Spleen (tissue), 11 donors: Measurements from ENCODE around the gene HS3ST4. TPM values are rescaled to one million over a fixed set of nuclear protein-coding genes. Genes with fewer than 3 reads are reported as not detected.

Experiments used
- DNase-seq: peaks from one replicate; pipeline ENCODE4 v3.0.0-alpha.2; 2020
- H3K27ac ChIP-seq, 8 donors: fragments of 200-600 bp; sonication (generic) in 7 of 8; 1 replicate in 4 of 8; 2 replicates in 4 of 8; pipeline versions ENCODE4 v1.5.0 to v1.8.0; 2016 to 2021; ENCODE audit warnings: inconsistent platforms in 4 of 8, mild to moderate bottlenecking in 4 of 8, moderate library complexity in 1 of 8
- H3K27me3 ChIP-seq, 7 donors: fragments of 200-600 bp; sonication (generic) in 6 of 7; replicated peaks in 1 of 7; 1 replicate in 4 of 7; 2 replicates in 3 of 7; pipeline versions ENCODE4 v1.5.0 to v1.8.0; 2016 to 2021; ENCODE audit warnings: inconsistent platforms in 3 of 7, mild to moderate bottlenecking in 1 of 7
- H3K36me3 ChIP-seq, 6 donors: fragments of 200-600 bp; sonication (generic) in 5 of 6; 1 replicate in 4 of 6; 2 replicates in 2 of 6; pipeline versions ENCODE4 v1.5.0 to v1.8.0; 2016 to 2021; ENCODE audit warnings: inconsistent platforms in 2 of 6
- H3K4me1 ChIP-seq, 6 donors: fragments of 200-600 bp; sonication (generic) in 5 of 6; 1 replicate in 3 of 6; 2 replicates in 3 of 6; pipeline versions ENCODE4 v1.5.0 to v1.8.0; 2016 to 2021; ENCODE audit warnings: inconsistent platforms in 3 of 6
- H3K4me3 ChIP-seq, 8 donors: fragments of 200-600 bp; sonication (generic) in 7 of 8; 1 replicate in 4 of 8; 2 replicates in 4 of 8; pipeline versions ENCODE4 v1.5.0 to v1.8.0; 2016 to 2021; ENCODE audit warnings: inconsistent platforms in 4 of 8, mild to moderate bottlenecking in 4 of 8, moderate library complexity in 2 of 8
- H3K9me3 ChIP-seq, 8 donors: fragments of 200-600 bp; sonication (generic) in 7 of 8; 1 replicate in 4 of 8; 2 replicates in 4 of 8; pipeline versions ENCODE4 v1.5.0 to v1.8.0; 2016 to 2021; ENCODE audit warnings: inconsistent platforms in 4 of 8
- POLR2A ChIP-seq, 3 donors: fragments of 450-650 bp; IDR thresholded peaks; one replicate each; pipeline ENCODE4 v1.5.1; 2017; ENCODE audit warnings: antibody characterized with exemption in 3 of 3, mild to moderate bottlenecking in 1 of 3
- POLR2AphosphoS5 ChIP-seq, 3 donors: sonication (generic); formaldehyde crosslinking; IDR thresholded peaks; one replicate each; pipeline ENCODE4 v1.5.1; 2017; ENCODE audit warnings: antibody characterized with exemption in 3 of 3
- WGBS, 5 donors: extraction: QIAGEN DNeasy Blood & Tissue Kit in 3 of 5; methylation state at CpG; one replicate each; pipeline versions ENCODE4 v1.1.5 to v1.1.7; 2013 to 2018; 5-methylcytosine and 5-hydroxymethylcytosine counted together
- intact Hi-C: fragments of 100-400 bp; cut with DNase I; formaldehyde crosslinking; loops from one replicate; pipeline ENCODE4 v1.15.0; 2023; ENCODE audit warnings: low total_unique reads
- polyA plus RNA-seq, 3 donors: library from polyadenylated mRNA; stranded (reverse); fragments of 200-250 nt; gene quantifications; one replicate each; pipeline ENCODE4 v1.2.1, GENCODE V29; 2013
- total RNA-seq, 7 donors: library from RNA; depleted of rRNA in 3 of 7; stranded (reverse); fragments of >200 nt in 3 of 7; fragmentation: NEBNext Ultra II Directional in 4 of 7; extraction: Animal tissue kit (Norgen Biotek cat#: 25700) in 4 of 7; gene quantifications; one replicate each; pipeline versions ENCODE4 v1.1.0 to v1.2.1, GENCODE V29; 2016 to 2021
- TF ChIP-seq, protein P1 (sequence below), 11 experiments: fragments of 200-600 bp in 7 of 11; fragments of 450-650 bp in 4 of 11; sonication (generic) in 4 of 11; IDR thresholded peaks in 8 of 11; conservative IDR thresholded peaks in 3 of 11; 1 replicate in 7 of 11; 2 replicates in 4 of 11; pipeline versions ENCODE4 v1.4.0 to v1.8.0; 2016 to 2021; ENCODE audit warnings: antibody characterized with exemption in 11 of 11, inconsistent platforms in 4 of 11, mild to moderate bottlenecking in 1 of 11
- donor health status: healthy with polysubstance abuse.
- donor health status: DM: no; HTN: no; CAD: no; lungs with moderate emphysema.
- donor health status: DM: no; HTN: no; CAD: no.
- donor health status: Bipolar disorder and iron deficiency.
- donor health status: healthy.
- donor health status: DM: no; HTN: no; CAD: no.
- donor health status: DM: yes; HTN: yes; CAD: no.

The HS3ST4 gene
- total and polyA plus RNA-seq, 10 donors = 0.08 to 4.2 (median 1.9) TPM

DNA sequence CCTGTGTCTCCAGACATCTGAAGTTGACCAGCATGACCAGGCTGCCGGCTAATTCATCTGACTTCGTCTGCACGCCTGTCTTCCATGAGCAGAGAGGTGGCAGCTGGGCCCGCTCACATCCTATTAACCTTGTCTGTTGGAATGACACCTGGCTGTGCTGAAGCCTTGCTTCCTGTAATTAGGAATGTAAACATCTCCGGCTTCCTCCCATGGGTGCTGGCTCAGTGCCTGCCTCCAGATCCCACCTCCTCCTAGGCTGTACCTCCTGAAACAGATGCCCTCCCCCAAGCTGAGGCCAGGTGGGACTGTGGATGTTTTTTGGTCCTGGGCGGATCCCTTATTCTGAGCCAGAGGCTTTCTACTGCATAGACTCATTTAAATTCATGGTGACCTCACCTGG is 296.3 kb downstream of the HS3ST4 start:
- Histone ChIP-seq H3K9me3 (no peaks in the 10 kb centered on the region), H3K27ac (no peak overlapping the region), H3K36me3 (no peaks in the 10 kb centered on the region), H3K27me3 (no peaks in the 10 kb centered on the region), H3K4me1 (no peaks in the 10 kb centered on the region), H3K4me3 (no peak overlapping the region)
- intact Hi-C loops = no loop called here
- WGBS, 5 donors = 61 to 75% (median 65%) methylated on average over 6 of the region's 6 CpGs
- TF ChIP-seq, protein P1, sequence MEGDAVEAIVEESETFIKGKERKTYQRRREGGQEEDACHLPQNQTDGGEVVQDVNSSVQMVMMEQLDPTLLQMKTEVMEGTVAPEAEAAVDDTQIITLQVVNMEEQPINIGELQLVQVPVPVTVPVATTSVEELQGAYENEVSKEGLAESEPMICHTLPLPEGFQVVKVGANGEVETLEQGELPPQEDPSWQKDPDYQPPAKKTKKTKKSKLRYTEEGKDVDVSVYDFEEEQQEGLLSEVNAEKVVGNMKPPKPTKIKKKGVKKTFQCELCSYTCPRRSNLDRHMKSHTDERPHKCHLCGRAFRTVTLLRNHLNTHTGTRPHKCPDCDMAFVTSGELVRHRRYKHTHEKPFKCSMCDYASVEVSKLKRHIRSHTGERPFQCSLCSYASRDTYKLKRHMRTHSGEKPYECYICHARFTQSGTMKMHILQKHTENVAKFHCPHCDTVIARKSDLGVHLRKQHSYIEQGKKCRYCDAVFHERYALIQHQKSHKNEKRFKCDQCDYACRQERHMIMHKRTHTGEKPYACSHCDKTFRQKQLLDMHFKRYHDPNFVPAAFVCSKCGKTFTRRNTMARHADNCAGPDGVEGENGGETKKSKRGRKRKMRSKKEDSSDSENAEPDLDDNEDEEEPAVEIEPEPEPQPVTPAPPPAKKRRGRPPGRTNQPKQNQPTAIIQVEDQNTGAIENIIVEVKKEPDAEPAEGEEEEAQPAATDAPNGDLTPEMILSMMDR (IDR thresholded peaks at IDR 0.05 in 8 of 11, conservative IDR thresholded peaks at IDR 0.05 in 3 of 11) = no peak
- TF ChIP-seq POLR2A (IDR thresholded peaks at IDR 0.05) (no peak), POLR2AphosphoS5 (IDR thresholded peaks at IDR 0.05) (no peak)
- no peak for DNase-seq

GRCh38 chr16:25988882-25989281 is 297.1 kb downstream of the HS3ST4 start:
- Histone ChIP-seq H3K4me1 (no peaks in the 10 kb centered on the region), H3K36me3 (no peaks in the 10 kb centered on the region), H3K27me3 (no peaks in the 10 kb centered on the region), H3K4me3 (no peak overlapping the region), H3K27ac (no peak overlapping the region), H3K9me3 (no peaks in the 10 kb centered on the region)
- WGBS, 5 donors = 78 to 85% (median 81%) methylated on average over 7 of the region's 7 CpGs
- no peak for DNase-seq
- intact Hi-C loops = no loop called here
- TF ChIP-seq, protein P1 (IDR thresholded peaks at IDR 0.05 in 8 of 11, conservative IDR thresholded peaks at IDR 0.05 in 3 of 11) = no peak
- no peak for TF ChIP-seq POLR2AphosphoS5 (IDR thresholded peaks at IDR 0.05)
- no peak for TF ChIP-seq POLR2A (IDR thresholded peaks at IDR 0.05)

DNA sequence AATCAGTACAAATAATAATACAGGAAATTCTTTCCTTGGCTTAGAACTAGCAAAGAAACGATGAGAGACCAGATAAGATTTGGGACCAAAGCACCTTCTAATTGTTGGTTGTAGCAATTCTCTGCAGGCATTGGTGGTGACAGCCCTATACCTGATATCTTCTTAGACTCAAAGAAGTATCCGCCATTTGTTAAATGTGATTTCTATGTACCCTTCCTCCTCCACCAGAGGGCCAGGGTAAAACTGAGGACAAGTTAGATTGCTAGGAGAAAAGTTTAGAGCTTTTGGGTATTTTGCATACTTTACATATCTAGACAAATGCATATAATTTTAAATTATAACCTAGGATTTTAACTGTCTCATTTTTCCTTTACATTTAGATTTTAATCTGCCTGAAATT is 304.3 kb downstream of the HS3ST4 start:
- Histone ChIP-seq H3K4me3 (no peak overlapping the region), H3K4me1 (no peaks in the 10 kb centered on the region), H3K36me3 (no peaks in the 10 kb centered on the region), H3K9me3 (no peaks in the 10 kb centered on the region), H3K27ac (no peak overlapping the region), H3K27me3 (peaks cover 0 to 4% (median 0%) of the 10 kb centered on the region in 7 donors)
- TF ChIP-seq POLR2AphosphoS5 (IDR thresholded peaks at IDR 0.05) (no peak), POLR2A (IDR thresholded peaks at IDR 0.05) (no peak)
- TF ChIP-seq, protein P1 (IDR thresholded peaks at IDR 0.05 in 8 of 11, conservative IDR thresholded peaks at IDR 0.05 in 3 of 11) = no peak
- intact Hi-C loops = no loop called here
- no peak for DNase-seq
- 70 to 76% (median 72%) methylated on average over 2 of the region's 2 CpGs for WGBS, 5 donors

- intact Hi-C loops = no loop called here
- H3K4me1 ChIP-seq = no peaks in the 10 kb centered on the region
- DNase-seq = no peak
- no peaks in the 10 kb centered on the region for H3K27me3 ChIP-seq
- TF ChIP-seq POLR2A (IDR thresholded peaks at IDR 0.05) = no peak
- TF ChIP-seq, protein P1 (IDR thresholded peaks at IDR 0.05 in 8 of 11, conservative IDR thresholded peaks at IDR 0.05 in 3 of 11) = no peak
- no peak for TF ChIP-seq POLR2AphosphoS5 (IDR thresholded peaks at IDR 0.05)
- no peaks in the 10 kb centered on the region for H3K36me3 ChIP-seq
- H3K27ac ChIP-seq = no peak overlapping the region
- peaks cover 0 to 30% (median 25%) of the 10 kb centered on the region in 8 donors for H3K9me3 ChIP-seq
- 53 to 65% (median 59%) methylated on average over 5 of the region's 5 CpGs for WGBS, 5 donors
- H3K4me3 ChIP-seq = no peak overlapping the region
Observed at GRCh38 chr16:26005336-26005735, 313.6 kb downstream of the HS3ST4 start.
